ENCODE results near the gene IQCM.

Gene IQCM

GRCh38 chr4:149785696-149786431, 29.8 kb downstream of the IQCM start:
- DNase-seq: no peak

DNA sequence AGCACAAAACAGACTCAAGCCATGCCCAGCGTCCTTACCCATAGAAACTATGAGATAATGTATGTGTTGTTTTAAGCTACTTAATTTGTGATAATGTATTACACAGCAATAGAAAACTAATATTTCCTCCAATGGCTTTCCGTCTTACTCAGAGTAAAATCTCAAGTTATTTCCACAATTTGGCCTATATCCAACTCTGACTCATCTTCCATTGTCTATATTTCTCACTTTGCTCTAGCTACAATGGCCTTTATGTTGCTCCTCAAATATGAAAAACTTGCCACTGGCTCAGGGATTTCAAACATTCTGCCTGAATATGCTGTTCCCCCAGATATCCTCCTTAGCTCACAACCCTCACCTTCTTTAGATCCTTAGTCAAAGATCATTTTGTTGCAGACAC, 31.6 kb downstream of the IQCM start:
- in situ Hi-C loops (cut with MboI; ENCODE audit: low pct_unique_long_range_greater_than_20kb, low sequenced_read_pairs): no loop called here
- no peak for DNase-seq

More at GRCh38 chr4:149785696-149786431, 29.8 kb downstream of the IQCM start:
- in situ Hi-C loops (cut with MboI; ENCODE audit: low pct_unique_long_range_greater_than_20kb, low sequenced_read_pairs): no loop called here

GRCh38 chr4:149781150-149781549, 34.5 kb downstream of the IQCM start:
- in situ Hi-C loops (cut with MboI; ENCODE audit: low pct_unique_long_range_greater_than_20kb, low sequenced_read_pairs): no loop called here
- no peak for DNase-seq

GRCh38 chr4:149768477-149768876, 47.2 kb downstream of the IQCM start:
- no peak for DNase-seq
- in situ Hi-C loops (cut with MboI; ENCODE audit: low pct_unique_long_range_greater_than_20kb, low sequenced_read_pairs): no loop called here

- DNase-seq: peak; percentile 59
- in situ Hi-C loops (cut with MboI; ENCODE audit: low pct_unique_long_range_greater_than_20kb, low sequenced_read_pairs): no loop called here
Measured at GRCh38 chr4:149766135-149766534, 49.5 kb downstream of the IQCM start.

DNA sequence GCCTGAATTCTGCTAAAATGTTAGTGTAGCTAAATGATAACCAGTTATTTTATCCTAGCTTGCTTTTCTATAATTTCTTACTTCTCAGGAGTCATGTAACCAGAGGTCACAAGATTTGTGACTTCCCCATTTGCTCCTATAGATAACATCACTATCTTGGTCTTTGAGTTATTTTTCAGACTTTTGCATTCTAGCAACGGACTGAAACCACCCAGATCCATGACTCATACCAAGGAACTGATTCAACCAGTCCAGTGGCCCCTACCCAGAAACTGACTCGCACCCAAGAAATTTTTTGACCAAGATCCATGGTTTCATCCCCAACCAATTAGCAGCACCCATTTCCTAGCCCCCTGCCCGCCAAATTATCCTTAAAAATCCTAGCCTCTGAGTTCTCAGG, 50.0 kb downstream of the IQCM start:
- peak; percentile 66 for DNase-seq
- in situ Hi-C loops (cut with MboI; ENCODE audit: low pct_unique_long_range_greater_than_20kb, low sequenced_read_pairs): no loop called here

- DNase-seq: no peak
- in situ Hi-C loops (cut with MboI; ENCODE audit: low pct_unique_long_range_greater_than_20kb, low sequenced_read_pairs): no loop called here
Measured at GRCh38 chr4:149755969-149756368, 59.7 kb downstream of the IQCM start.

- in situ Hi-C loops (cut with MboI; ENCODE audit: low pct_unique_long_range_greater_than_20kb, low sequenced_read_pairs): no loop called here
Measured at GRCh38 chr4:149754526-149754925, 61.1 kb downstream of the IQCM start.

GRCh38 chr4:149752729-149753128, 62.9 kb downstream of the IQCM start:
- in situ Hi-C loops (cut with MboI; ENCODE audit: low pct_unique_long_range_greater_than_20kb, low sequenced_read_pairs): no loop called here
- DNase-seq: no peak

More at GRCh38 chr4:149754526-149754925, 61.1 kb downstream of the IQCM start:
- no peak for DNase-seq

DNA sequence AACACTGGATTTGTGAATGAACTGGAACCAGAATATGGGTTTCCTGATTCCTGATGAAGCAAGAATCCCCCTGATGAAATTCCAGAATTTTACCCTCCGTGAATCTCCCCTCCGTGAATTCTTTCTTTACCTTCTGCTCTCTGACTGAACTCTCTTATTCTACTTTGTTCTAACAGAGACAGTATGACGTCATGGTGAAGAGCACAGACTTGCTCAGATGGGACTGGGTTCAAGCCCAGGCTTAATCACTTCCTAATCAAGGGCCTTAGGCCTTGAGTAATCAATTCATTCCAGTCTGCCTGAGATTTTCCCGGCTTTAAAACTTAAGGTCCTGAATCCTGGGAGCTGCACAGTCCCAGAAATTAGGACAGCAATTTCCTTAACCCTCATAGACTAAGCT, 64.5 kb downstream of the IQCM start:
- in situ Hi-C loops (cut with MboI; ENCODE audit: low pct_unique_long_range_greater_than_20kb, low sequenced_read_pairs): no loop called here
- no peak for DNase-seq

GRCh38 chr4:149749784-149750183, 65.9 kb downstream of the IQCM start:
- DNase-seq: no peak
- in situ Hi-C loops (cut with MboI; ENCODE audit: low pct_unique_long_range_greater_than_20kb, low sequenced_read_pairs): no loop called here

- DNase-seq: no peak
Measured at GRCh38 chr4:149747646-149748045, 68.0 kb downstream of the IQCM start.

DNA sequence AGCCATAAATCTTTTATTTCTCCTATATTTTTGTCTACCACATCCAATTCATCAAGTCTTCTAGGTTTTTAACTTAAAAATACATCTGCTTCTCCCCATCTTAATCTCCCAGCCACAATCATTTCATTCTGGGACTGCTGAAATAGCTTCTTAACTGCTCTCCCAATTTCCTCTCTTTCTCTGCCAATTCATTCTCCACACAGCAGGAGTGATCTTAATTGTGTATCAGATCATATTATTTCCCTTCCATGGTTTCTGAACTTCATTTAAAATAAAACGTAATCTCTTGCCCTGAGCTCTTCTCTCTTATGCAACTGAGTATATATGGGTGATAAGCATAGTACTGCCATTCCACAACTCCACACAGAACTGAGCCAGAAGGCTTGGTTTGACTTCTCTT, 69.4 kb downstream of the IQCM start:
- DNase-seq: no peak
- in situ Hi-C loops (cut with MboI; ENCODE audit: low pct_unique_long_range_greater_than_20kb, low sequenced_read_pairs): no loop called here

More at GRCh38 chr4:149747646-149748045, 68.0 kb downstream of the IQCM start:
- in situ Hi-C loops (cut with MboI; ENCODE audit: low pct_unique_long_range_greater_than_20kb, low sequenced_read_pairs): no loop called here

DNA sequence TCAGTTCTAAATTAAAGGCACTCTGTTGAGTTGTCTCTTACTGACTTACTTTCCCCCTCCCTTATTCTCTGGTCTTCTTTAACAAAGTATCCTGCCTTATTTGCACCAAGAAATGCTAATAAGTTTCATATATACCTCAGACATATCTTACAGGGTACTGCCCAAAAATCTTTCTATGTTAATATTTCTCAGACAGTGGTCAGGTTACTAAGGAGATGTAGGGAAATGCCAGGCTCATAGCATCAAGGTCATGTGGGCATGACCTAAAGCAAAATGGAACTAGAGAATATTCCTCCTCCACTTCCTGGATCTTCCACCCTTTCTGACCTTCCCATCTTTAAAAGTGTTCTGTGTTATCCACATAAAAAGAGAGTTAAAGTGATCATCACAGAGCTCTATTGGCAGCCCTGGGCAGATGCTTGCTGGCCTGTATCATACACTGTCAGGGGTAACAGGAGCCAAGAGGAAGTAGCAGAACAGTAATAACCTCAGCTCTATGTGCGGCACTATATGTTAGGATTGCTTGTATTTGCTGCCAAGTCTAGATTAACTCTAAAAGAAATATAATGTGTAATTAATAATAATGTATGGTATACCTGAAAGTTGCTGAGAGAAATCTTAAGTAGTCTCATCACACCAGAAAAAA, 74.3 kb downstream of the IQCM start:
- no peak for DNase-seq
- in situ Hi-C loops (cut with MboI; ENCODE audit: low pct_unique_long_range_greater_than_20kb, low sequenced_read_pairs): no loop called here

DNA sequence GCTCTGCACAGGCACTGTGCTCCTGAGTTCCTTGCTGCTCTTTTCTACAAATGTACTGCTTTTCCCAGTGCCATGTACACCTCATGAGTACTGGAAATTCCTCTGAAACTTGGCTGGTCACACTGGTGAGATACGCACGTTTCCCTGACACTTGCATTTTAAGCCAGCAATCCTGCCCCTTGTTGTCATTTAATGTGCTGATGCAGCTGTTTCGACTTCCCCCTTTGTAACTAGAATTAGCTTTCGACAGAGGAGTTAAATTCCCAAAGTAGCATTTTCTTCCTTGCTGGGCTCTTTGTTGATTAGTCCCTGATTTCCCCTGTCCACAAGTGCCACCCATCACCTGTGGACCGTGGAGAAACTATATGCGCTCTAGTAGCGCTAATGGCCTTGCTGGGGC, 77.5 kb downstream of the IQCM start:
- in situ Hi-C loops (cut with MboI; ENCODE audit: low pct_unique_long_range_greater_than_20kb, low sequenced_read_pairs): no loop called here
- DNase-seq: no peak

DNA sequence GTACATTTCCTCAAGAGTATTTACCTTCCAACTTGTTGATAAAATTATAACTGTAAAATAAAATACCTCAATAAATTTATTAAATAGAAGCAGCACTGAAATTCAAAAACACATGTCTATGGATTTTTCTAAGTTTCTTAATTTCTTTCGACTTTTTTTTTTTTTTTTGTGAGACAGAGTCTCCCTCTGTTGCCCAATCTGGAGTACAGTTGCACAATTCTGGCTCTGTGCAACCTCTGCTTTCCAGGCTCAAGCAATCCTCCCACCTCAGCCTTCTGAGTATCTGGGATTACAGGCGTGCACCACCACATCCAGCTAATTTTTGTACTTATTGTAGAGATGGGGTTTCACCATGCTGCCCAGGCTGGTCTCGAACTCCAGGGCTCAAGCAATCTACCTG, 79.8 kb downstream of the IQCM start:
- in situ Hi-C loops (cut with MboI; ENCODE audit: low pct_unique_long_range_greater_than_20kb, low sequenced_read_pairs): no loop called here
- DNase-seq: no peak

- no peak for DNase-seq
- in situ Hi-C loops (cut with MboI; ENCODE audit: low pct_unique_long_range_greater_than_20kb, low sequenced_read_pairs): no loop called here
Measured at GRCh38 chr4:149728444-149728843, 87.2 kb downstream of the IQCM start.

DNA sequence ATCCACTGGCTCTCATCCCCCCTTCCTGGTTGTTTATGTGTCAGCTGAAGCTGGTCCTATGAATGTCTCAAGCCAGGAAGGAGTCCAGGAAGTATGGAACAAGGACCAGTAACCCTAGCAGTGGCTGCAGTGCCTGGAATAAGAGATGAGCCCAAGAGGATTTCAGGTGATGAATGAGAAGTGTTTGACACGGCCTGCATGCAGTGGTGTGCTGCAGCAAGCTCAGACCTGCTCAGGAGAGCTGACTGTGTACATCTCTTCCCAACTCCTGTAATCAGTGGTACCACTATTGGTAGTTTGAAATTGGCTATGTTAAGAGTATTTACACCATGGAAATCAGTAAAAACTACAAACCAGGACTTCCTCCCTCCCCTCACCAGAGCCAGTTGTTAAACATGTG, 88.0 kb downstream of the IQCM start:
- in situ Hi-C loops (cut with MboI; ENCODE audit: low pct_unique_long_range_greater_than_20kb, low sequenced_read_pairs): no loop called here

GRCh38 chr4:149723065-149723464, 92.6 kb downstream of the IQCM start:
- in situ Hi-C loops (cut with MboI; ENCODE audit: low pct_unique_long_range_greater_than_20kb, low sequenced_read_pairs): no loop called here
- peak; percentile 3 for DNase-seq

More for the DNA sequence above, 88.0 kb downstream of the IQCM start:
- DNase-seq: no peak

GRCh38 chr4:149719806-149720205, 95.8 kb downstream of the IQCM start:
- in situ Hi-C loops (cut with MboI; ENCODE audit: low pct_unique_long_range_greater_than_20kb, low sequenced_read_pairs): no loop called here
- DNase-seq: no peak

GRCh38 chr4:149719357-149719756, 96.3 kb downstream of the IQCM start:
- DNase-seq: no peak
- in situ Hi-C loops (cut with MboI; ENCODE audit: low pct_unique_long_range_greater_than_20kb, low sequenced_read_pairs): no loop called here

Data from KBM-7 (cell line).